Liver (tissue), 9 donors: Measurements from ENCODE around the gene ZMYM3. TPM values are rescaled to one million over a fixed set of nuclear protein-coding genes. Genes with fewer than 3 reads are reported as not detected.
"Not testable (repeated sequence)": the region's sequence is repeated elsewhere in the genome, so short reads cannot be mapped to it uniquely, and the experiment has no call there.

Source experiments
- DNase-seq: peaks from one replicate; pipeline ENCODE4 v3.0.0-alpha.2; 2017; ENCODE audit warnings: low spot score
- H3K27ac ChIP-seq, 2 donors: one replicate each; pipeline ENCODE4 v1.7.0; 2013; ENCODE audit warnings: inconsistent platforms in 2 of 2, low read length in 2 of 2, control low read depth in 1 of 2, low read depth in 1 of 2, mild to moderate bottlenecking in 1 of 2
- H3K27me3 ChIP-seq, 4 donors: one replicate each; pipeline versions ENCODE4 v1.6.1 to v1.7.0; 2013; ENCODE audit warnings: low read length in 3 of 4, inconsistent platforms in 1 of 4, mild to moderate bottlenecking in 1 of 4, moderate library complexity in 1 of 4; ENCODE audit not compliant: control insufficient read depth in 4 of 4, insufficient read depth in 4 of 4
- H3K36me3 ChIP-seq, 4 donors: one replicate each; pipeline versions ENCODE4 v1.6.1 to v1.7.0; 2013; ENCODE audit warnings: low read length in 3 of 4, mild to moderate bottlenecking in 3 of 4, low read depth in 1 of 4, moderate library complexity in 1 of 4; ENCODE audit not compliant: control insufficient read depth in 4 of 4, insufficient read depth in 3 of 4
- H3K4me1 ChIP-seq, 4 donors: one replicate each; pipeline versions ENCODE4 v1.6.1 to v1.7.0; 2013; ENCODE audit warnings: low read length in 3 of 4, mild to moderate bottlenecking in 3 of 4, moderate library complexity in 1 of 4; ENCODE audit not compliant: control insufficient read depth in 4 of 4, insufficient read depth in 4 of 4
- H3K4me3 ChIP-seq, 3 donors: one replicate each; pipeline versions ENCODE4 v1.6.1 to v1.7.0; 2013; ENCODE audit warnings: low read length in 3 of 3, control low read depth in 1 of 3, low read depth in 1 of 3, mild to moderate bottlenecking in 1 of 3
- H3K9ac ChIP-seq, 2 donors: one replicate each; pipeline ENCODE4 v1.7.0; 2013; ENCODE audit warnings: low read length in 2 of 2, mild to moderate bottlenecking in 2 of 2, moderate library complexity in 2 of 2, control low read depth in 1 of 2, low read depth in 1 of 2
- H3K9me3 ChIP-seq, 4 donors: one replicate each; pipeline versions ENCODE4 v1.6.1 to v1.7.0; 2013; ENCODE audit warnings: low read length in 3 of 4; ENCODE audit not compliant: control insufficient read depth in 4 of 4
- ATF3 ChIP-seq: IDR thresholded peaks from 2 replicates; pipeline ENCODE4 v1.6.1; 2016; ENCODE audit warnings: antibody characterized with exemption
- EGR1 ChIP-seq, 2 donors: IDR thresholded peaks; 2 replicates each; pipeline ENCODE4 v1.6.1; 2016 to 2018; ENCODE audit warnings: antibody characterized with exemption in 2 of 2, low read depth in 2 of 2
- FOXA1 ChIP-seq: IDR thresholded peaks from 2 replicates; pipeline ENCODE4 v1.6.1; 2016; ENCODE audit warnings: antibody characterized with exemption
- FOXA2 ChIP-seq: IDR thresholded peaks from 2 replicates; pipeline ENCODE4 v1.6.1; 2016; ENCODE audit warnings: antibody characterized with exemption
- GABPA ChIP-seq, 2 donors: IDR thresholded peaks in 1 of 2; conservative IDR thresholded peaks in 1 of 2; 2 replicates each; pipeline ENCODE4 v1.6.1; 2016; ENCODE audit warnings: antibody characterized with exemption in 2 of 2, mild to moderate bottlenecking in 1 of 2, moderate library complexity in 1 of 2
- HNF4A ChIP-seq, 2 donors: conservative IDR thresholded peaks; 2 replicates each; pipeline ENCODE4 v1.6.1; 2016; ENCODE audit warnings: antibody characterized with exemption in 2 of 2, mild to moderate bottlenecking in 2 of 2
- HNF4G ChIP-seq: IDR thresholded peaks from 2 replicates; pipeline ENCODE4 v1.6.1; 2016; ENCODE audit warnings: antibody characterized with exemption
- JUND ChIP-seq, 2 donors: IDR thresholded peaks; 2 replicates each; pipeline ENCODE4 v1.6.1; 2016; ENCODE audit warnings: antibody characterized with exemption in 2 of 2
- MAX ChIP-seq: IDR thresholded peaks from 2 replicates; pipeline ENCODE4 v1.6.1; 2016; ENCODE audit warnings: antibody characterized with exemption
- NR2F2 ChIP-seq: IDR thresholded peaks from 2 replicates; pipeline ENCODE4 v1.6.1; 2016; ENCODE audit warnings: antibody characterized with exemption
- RAD21 ChIP-seq, 2 donors: IDR thresholded peaks; 2 replicates each; pipeline ENCODE4 v1.6.1; 2016; ENCODE audit warnings: antibody characterized with exemption in 2 of 2, mild to moderate bottlenecking in 2 of 2
- REST ChIP-seq: IDR thresholded peaks from 2 replicates; pipeline ENCODE4 v1.6.1; 2016; ENCODE audit warnings: antibody characterized with exemption, mild to moderate bottlenecking
- RXRA ChIP-seq, 2 donors: IDR thresholded peaks; 2 replicates each; pipeline ENCODE4 v1.6.1; 2017 to 2018; ENCODE audit warnings: antibody characterized with exemption in 2 of 2, mild to moderate bottlenecking in 1 of 2
- TAF1 ChIP-seq: conservative IDR thresholded peaks from 2 replicates; pipeline ENCODE4 v1.6.1; 2016; ENCODE audit warnings: antibody characterized with exemption, mild to moderate bottlenecking
- ZBTB33 ChIP-seq: IDR thresholded peaks from 2 replicates; pipeline ENCODE4 v1.6.1; 2016; ENCODE audit warnings: antibody characterized with exemption
- WGBS: extraction: QIAGEN DNeasy Blood & Tissue Kit; methylation state at CpG from one replicate; pipeline ENCODE4 v1.1.7; 2013; 5-methylcytosine and 5-hydroxymethylcytosine counted together
- polyA plus RNA-seq, 2 donors: library from polyadenylated mRNA; stranded (reverse) in 1 of 2; unstranded in 1 of 2; fragments of 200-250 nt in 1 of 2; fragments of >200 nt in 1 of 2; fragmentation: Nextera tagmentation in 1 of 2; extraction: Ambion mirVana in 1 of 2; gene quantifications; one replicate each; pipeline versions ENCODE4 v1.2.1 to v1.2.3, GENCODE V29; 2013 to 2015
- total RNA-seq, 2 donors: library from RNA; depleted of rRNA; stranded (reverse); fragments of >200 nt; gene quantifications; one replicate each; pipeline ENCODE4 v1.2.3, GENCODE V29; 2014
- TF ChIP-seq, protein P1 (sequence below): fragments of 150-350 bp; IDR thresholded peaks from 2 replicates; pipeline ENCODE4 v1.5.1; 2017; ENCODE audit warnings: improper control_type of control experiment, low read depth, low read length; ENCODE audit not compliant: missing input control
- donor health status: healthy.
- donor health status: healthy.
- donor health status: healthy.
- donor health status: healthy.
- donor health status: healthy.

Gene ZMYM3
- total and polyA plus RNA-seq, 4 donors, result 4.5 to 13.3 (median 6.2) TPM

GRCh38 chrX:71269801-71270395 lies 16.0 kb upstream of the ZMYM3 start:
- no peaks in the 10 kb centered on the region for H3K27me3 ChIP-seq
- no peak overlapping the region for H3K4me3 ChIP-seq
- no peaks in the 10 kb centered on the region for H3K9me3 ChIP-seq
- H3K4me1 ChIP-seq, result no peaks in the 10 kb centered on the region
- no peak overlapping the region for H3K9ac ChIP-seq
- TF ChIP-seq TAF1 (no peak), ATF3 (no peak), MAX (no peak), NR2F2 (no peak), RAD21 (IDR thresholded peaks at IDR 0.05) (no peak), JUND (IDR thresholded peaks at IDR 0.05) (no peak), EGR1 (IDR thresholded peaks at IDR 0.05; ENCODE audit: low read depth in 2 of 2) (no peak), GABPA (IDR thresholded peaks at IDR 0.05 in 1 of 2, conservative IDR thresholded peaks at IDR 0.05 in 1 of 2) (no peak), REST (no peak), FOXA2 (no peak), RXRA (IDR thresholded peaks at IDR 0.05) (no peak), HNF4G (no peak)
- TF ChIP-seq, protein P1, sequence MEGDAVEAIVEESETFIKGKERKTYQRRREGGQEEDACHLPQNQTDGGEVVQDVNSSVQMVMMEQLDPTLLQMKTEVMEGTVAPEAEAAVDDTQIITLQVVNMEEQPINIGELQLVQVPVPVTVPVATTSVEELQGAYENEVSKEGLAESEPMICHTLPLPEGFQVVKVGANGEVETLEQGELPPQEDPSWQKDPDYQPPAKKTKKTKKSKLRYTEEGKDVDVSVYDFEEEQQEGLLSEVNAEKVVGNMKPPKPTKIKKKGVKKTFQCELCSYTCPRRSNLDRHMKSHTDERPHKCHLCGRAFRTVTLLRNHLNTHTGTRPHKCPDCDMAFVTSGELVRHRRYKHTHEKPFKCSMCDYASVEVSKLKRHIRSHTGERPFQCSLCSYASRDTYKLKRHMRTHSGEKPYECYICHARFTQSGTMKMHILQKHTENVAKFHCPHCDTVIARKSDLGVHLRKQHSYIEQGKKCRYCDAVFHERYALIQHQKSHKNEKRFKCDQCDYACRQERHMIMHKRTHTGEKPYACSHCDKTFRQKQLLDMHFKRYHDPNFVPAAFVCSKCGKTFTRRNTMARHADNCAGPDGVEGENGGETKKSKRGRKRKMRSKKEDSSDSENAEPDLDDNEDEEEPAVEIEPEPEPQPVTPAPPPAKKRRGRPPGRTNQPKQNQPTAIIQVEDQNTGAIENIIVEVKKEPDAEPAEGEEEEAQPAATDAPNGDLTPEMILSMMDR, result no peak
- WGBS, result 96% methylated on average over 19 of the region's 19 CpGs
- no peak overlapping the region for H3K27ac ChIP-seq
- no peak for DNase-seq
- no peaks in the 10 kb centered on the region for H3K36me3 ChIP-seq

DNA sequence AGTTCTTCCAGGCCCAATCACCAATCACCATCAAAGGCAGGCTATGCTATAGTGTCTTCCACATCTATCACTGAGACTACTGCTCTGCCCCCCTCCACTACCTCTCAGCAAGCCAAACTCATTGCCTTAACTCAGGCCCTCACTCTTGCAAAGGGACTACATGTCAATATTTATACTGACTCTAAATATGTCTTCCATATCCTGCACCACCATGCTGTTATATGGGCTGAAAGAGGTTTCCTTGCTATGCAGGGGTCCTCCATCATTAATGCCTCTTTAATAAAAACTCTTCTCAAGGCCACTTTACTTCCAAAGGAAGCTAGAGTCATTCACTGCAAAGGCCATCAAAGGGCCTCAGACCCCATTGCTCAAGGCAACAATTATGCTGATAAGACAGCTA lies 14.7 kb upstream of the ZMYM3 start:
- H3K4me3 ChIP-seq, DNase-seq, H3K9ac ChIP-seq, H3K36me3 ChIP-seq, H3K4me1 ChIP-seq, H3K9me3 ChIP-seq, H3K27ac ChIP-seq, H3K27me3 ChIP-seq: not testable (repeated sequence)

DNA sequence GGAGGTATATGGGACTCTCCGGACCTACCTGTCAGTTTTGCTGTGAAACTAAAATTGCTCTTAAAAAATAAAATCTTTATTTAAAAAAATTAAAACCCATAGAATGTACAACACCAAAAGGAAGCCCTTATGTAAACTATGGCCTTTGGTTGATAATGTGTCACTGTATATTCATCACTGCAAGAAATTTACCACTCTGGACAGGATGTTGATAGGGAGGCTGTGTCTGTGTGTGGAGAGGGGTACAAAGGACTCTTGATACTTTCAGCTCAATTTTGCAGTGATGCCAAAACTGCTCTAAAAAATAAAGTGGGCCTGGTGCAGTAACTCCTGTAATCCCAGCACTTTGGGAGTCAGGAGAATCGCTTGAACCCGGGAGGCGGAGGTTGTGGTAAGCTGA lies 2.9 kb upstream of the ZMYM3 start:
- Histone ChIP-seq H3K4me1 (peaks cover 5 to 9% (median 7%) of the 10 kb centered on the region in 4 donors), H3K4me3 (no peak overlapping the region), H3K27ac (no peak overlapping the region), H3K9ac (no peak overlapping the region), H3K27me3 (no peaks in the 10 kb centered on the region), H3K36me3 (no peaks in the 10 kb centered on the region), H3K9me3 (no peaks in the 10 kb centered on the region)
- WGBS, result 87% methylated on average over 4 of the region's 4 CpGs
- no peak for DNase-seq
- no peak for TF ChIP-seq ZBTB33
- no peak for TF ChIP-seq MAX
- TF ChIP-seq, protein P1, result no peak
- TF ChIP-seq NR2F2, result no peak
- no peak for TF ChIP-seq HNF4A (conservative IDR thresholded peaks at IDR 0.05)
- TF ChIP-seq FOXA1, result no peak
